Posterior vena cava (tissue), 2 donors: Measurements from ENCODE around the gene SS18. TPM values are rescaled to one million over a fixed set of nuclear protein-coding genes. Genes with fewer than 3 reads are reported as not detected.
A peak's percentile ranks its signal among the peaks of the same experiment; 100 is the strongest.
"Not testable (repeated sequence)": the region's sequence is repeated elsewhere in the genome, so short reads cannot be mapped to it uniquely, and the experiment has no call there.

Experiments
- DNase-seq: peaks from one replicate; pipeline ENCODE4 v3.0.0-alpha.2; 2020; ENCODE audit warnings: low spot score
- intact Hi-C, 2 donors: fragments of 100-400 bp; cut with DNase I; formaldehyde crosslinking; loops; one replicate each; pipeline versions ENCODE4 v1.14.1 to v1.14.2; 2022 to 2023
- long read RNA-seq, 2 donors: library from polyadenylated mRNA; unstranded; transcript quantifications; one replicate each; pipeline ENCODE4 v2.0.0, GENCODE V29; 2020 to 2021
- total RNA-seq, 2 donors: library from RNA; stranded (reverse); fragmentation: NEBNext Ultra II Directional; extraction: Animal tissue kit (Norgen Biotek cat#: 25700); gene quantifications; one replicate each; pipeline ENCODE4 v1.2.1, GENCODE V29; 2021
- donor health status: DM: yes; HTN: yes; CAD: no.
- donor health status: DM: yes; HTN: yes; CAD: no.

Gene SS18, protein sequence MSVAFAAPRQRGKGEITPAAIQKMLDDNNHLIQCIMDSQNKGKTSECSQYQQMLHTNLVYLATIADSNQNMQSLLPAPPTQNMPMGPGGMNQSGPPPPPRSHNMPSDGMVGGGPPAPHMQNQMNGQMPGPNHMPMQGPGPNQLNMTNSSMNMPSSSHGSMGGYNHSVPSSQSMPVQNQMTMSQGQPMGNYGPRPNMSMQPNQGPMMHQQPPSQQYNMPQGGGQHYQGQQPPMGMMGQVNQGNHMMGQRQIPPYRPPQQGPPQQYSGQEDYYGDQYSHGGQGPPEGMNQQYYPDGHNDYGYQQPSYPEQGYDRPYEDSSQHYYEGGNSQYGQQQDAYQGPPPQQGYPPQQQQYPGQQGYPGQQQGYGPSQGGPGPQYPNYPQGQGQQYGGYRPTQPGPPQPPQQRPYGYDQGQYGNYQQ
- 10 to 100 TPM; 61.4 to 64.3 TPM for total RNA-seq
- long read RNA-seq, donor 1, transcript SS18-201 (10 exons, 1,836 nt) = major isoform, 14 of 30 reads
- long read RNA-seq, donor 1, partial matches to known transcripts = 6 of 30 reads
- long read RNA-seq, donor 1, other reads (novel, unspliced or antisense) = 7 of 30 reads
- long read RNA-seq, donor 2, transcript SS18-201 (10 exons, 1,836 nt) = major isoform, 15 of 30 reads
- long read RNA-seq, donor 2, partial matches to known transcripts = 5 of 30 reads
- long read RNA-seq, donor 2, other reads (novel, unspliced or antisense) = 6 of 30 reads

DNA sequence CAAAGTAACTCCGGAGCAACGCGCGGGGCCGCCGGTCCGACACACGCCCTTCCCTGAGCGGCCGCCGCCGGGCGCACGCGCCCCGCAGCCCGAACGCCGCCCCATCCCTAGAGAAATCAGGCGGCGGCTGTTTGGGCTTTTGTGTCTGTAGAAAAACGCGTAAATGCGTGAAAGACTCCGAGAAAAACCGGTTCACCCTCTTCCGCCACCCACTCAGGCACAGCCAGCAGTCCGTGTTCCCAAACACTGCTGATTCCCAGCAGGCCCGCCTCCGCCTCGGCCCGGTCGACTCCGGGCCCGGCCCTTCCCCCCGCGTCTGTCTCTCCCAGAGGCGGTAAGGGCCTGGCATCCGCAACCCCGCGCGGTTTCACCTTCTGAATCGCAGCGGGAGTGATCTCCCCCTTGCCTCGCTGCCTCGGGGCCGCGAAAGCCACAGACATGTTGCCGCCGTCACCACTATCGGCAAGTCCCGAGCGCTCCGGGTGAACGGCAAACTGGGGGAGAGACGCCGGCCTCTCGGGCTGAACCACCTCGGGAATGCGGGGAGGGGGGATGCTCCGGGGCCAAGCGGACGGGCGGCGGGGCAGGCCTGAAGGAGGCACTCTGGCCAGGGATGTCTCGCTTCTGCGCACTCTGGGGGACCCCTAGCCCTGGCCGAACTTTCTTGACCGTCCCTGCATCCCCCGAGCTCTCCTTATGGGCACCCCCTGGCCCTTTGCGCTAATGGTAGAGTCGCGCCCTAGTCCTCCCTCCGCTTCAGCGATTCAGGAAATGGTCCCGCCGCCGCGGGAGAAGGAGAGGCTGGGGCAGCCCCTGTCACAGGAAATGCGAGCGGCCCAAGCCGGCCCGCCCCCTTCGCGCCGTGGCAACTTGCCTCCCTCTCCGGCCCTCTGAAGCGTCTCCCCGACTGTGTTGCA, at the start of gene SS18:
TSS of gene SS18 (minus strand) at position 484 of the 917 bp plus-strand sequence. CDS start at position 440, 44 bp downstream.
- peak; percentile 98 for DNase-seq
- intact Hi-C loops = no loop called here

DNA sequence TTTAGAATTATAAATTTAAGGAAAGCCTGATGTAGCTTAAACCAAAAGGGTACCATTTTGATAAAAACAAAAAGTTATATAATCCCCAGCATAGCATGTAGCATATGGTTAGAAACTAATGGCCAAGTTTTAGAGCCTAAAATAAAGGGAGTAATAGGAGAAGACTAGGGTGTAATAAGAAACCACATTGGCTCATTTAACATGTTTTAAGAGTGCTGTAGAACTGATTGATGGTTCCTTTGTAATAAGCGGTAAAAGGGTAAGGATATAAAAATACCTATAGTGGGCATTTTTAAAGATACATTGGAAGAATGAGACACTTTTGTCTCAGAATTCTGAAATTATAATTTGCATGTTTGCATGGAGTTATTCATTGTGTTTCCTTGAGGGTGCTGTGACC, 45.1 kb upstream of the SS18 start:
- intact Hi-C loops = no loop called here
- DNase-seq = no peak

DNA sequence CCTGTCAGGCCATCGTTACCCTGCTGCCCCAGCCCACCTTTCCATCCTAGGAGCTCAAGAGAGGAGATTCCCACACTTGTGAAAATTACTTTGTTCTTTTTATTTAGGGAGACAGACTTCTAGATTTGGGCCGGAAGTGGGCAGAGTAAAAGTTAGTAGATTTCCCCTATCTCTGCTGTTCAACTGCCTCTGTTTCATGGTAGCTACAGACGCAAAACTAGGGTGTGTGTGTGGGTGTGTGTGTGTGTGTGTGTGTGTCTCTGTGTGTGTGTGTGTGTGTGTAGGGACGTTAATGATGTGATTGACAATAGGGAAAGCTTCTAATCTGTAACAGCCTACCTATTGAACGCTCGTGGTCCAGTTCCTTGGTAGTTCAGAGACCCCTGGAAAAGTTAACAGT, 43.7 kb upstream of the SS18 start:
- intact Hi-C loops = no loop called here
- DNase-seq = no peak

DNA sequence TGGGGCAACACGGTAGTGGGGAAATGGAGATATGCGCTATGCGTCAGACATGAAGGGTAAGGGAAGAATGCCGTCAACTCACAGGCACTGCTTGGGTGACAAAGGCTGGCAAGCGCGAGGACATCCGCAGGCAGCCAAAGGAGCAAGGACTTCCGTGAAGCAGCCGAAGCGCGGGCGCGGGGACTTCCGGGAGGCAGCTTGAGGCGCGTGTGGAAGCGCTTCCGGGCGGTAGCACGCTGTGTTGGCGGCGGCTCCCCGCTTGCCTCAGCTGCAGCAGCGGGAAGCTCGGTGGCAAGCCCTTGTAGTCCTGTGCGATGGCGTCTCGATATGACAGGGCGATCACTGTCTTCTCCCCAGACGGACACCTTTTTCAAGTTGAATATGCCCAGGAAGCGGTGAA, 43.2 kb upstream of the SS18 start, which contains the start of gene PSMA8:
TSS of gene PSMA8 (plus strand) at position 218 of the 400 bp plus-strand sequence. CDS start at position 315, 97 bp downstream.
- intact Hi-C loops = no loop called here
- DNase-seq = no peak

DNA sequence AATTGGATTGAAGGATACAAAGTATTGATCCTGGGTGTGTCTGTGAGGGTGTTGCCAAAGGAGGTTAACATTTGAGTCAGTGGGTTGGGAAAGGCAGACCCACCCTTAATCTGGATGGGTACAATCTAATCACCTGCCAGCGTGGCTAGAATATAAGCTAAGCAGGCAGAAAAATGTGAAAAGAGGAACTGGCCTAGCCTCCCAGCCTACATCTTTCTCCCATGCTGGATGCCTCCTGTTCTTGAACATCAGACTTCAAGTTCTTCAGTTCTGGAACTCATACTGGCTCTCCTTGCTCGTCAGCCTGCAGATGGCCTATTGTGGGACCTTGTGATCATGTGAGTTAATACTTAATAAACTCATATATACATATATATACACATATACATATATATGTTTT, 37.8 kb upstream of the SS18 start:
- intact Hi-C loops, DNase-seq: not testable (repeated sequence)

DNA sequence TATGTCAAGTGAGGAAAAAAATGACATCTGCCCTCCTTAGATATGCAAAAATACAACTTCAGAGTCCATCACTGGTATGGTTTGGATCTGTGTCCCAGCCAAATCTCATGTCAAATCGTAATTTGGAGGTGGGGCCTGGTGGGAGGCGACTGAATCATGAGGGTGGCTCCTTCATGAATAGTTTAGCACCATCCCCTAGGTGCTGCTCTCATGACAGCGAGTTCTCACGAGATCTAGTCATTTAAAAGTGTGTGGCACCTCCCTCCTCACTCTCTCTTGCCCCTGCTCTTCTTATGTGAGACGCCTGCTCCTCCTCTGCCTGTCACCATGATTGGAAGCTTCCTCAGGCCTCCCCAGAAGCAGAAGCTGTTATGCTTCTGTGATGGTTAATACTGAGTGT, 37.4 kb upstream of the SS18 start:
- intact Hi-C loops = no loop called here
- DNase-seq = no peak

DNA sequence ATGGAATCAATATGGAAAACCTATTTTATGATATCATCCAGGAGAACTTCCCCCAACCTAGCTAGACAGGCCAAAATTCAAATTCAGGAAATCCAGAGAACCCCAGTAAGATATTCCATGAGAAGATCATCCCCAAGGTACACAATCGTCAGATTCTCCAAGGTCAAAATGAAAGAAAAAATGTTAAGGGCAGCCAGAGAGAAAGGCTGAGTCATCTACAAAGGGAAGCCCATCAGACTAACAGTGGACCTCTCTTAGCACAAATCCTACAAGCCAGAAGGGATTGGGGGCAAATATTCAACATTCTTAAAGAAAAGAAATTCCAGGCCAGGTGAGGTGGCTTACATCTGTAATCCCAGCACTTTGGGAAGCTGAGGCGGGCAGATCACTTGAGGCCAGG, 31.6 kb upstream of the SS18 start:
- intact Hi-C loops, DNase-seq: not testable (repeated sequence)

DNA sequence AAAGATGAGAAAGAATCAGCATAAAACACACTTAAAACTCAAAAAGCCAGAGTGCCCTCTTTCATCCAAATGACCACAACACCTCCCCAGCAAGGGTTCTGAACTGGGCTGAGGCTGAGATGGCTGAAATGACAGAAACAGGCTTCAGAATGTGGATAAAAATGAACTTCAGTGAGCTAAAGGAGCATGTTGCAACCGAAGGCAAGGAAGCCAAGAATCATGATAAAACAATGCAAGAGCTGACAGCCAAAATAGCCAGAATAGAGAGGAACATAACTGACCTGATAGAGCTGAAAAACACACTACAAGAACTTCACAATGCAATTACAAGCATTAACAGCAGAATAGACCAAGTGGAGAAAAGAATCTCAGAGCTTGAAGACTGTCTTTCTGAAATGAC, 31.1 kb upstream of the SS18 start:
- DNase-seq = no peak
- intact Hi-C loops = no loop called here

DNA sequence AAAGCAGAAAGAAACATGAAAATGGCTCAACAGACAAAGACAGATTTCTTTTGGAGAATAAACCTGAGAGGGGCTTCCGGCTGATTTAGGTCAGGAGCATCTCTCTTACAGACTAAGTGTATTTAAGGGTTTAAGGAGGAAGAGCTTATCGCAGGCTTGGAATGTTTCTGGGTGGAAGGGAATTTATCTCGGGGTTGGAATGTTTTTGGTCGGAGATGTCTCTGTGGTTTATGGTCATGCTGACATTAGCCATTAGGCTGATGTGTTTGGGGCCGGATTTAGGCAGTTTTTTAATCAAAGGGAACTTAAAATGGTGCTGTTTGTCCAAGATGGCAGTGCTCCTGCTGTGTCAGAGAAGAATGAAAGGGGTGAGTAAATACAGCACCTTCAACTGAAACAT, 28.8 kb upstream of the SS18 start:
- DNase-seq = no peak
- intact Hi-C loops = no loop called here

DNA sequence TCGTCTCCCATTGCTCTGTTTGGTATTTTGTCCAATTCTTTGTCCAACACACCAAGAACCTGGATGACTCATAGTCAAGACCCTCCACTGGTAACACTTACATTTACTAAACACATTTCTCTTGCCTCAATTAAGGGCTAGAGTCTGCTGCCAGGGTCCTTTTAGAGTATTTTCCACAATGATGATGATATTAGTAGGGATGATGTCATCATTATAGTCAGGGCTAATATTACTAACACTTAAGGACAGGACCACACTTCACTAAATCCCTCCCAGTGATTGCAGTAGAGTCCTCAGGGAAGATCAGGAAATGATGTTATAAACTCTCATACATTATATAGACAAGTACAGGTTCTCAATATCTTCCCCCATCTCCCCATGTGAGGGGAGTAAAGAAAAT, 13.6 kb upstream of the SS18 start:
- intact Hi-C loops = no loop called here
- no peak for DNase-seq

DNA sequence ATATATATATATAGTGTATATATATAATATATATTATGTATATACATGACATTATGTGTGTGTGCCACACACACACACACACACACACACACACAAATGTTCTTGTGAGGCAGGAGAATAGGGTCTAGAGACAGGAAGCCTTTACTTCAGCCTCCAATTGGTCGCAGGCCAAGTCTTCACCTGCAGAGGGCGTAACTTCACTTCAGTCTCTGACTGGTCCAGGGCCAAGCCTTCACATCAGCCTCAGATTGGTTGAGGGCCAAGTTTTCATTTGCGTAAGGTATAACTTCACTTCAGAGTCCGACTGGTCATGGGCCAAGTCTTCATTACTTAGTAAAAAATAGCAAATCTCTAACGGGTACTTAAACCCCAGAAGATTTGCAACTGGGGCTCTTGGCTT, 13.2 kb upstream of the SS18 start:
- DNase-seq = no peak
- intact Hi-C loops = no loop called here

DNA sequence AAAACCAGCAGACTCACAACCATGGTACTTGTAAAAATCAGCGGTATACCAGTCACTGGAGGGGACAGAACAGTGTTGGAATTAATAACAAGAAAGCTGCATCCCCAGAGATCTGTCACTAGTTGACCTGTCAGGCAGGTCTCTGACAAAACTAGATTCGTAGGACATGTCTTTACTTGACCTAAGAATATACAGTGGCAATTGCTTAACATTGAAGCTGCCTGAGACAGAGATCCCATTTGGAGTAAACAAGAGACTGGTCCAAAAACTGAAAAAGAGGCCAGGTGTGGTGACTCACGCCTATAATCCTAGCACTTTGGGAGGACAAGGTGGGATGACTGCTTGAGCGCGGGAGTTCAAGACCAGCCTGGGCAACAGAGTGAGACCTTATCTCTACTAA, 7.2 kb upstream of the SS18 start:
- no peak for DNase-seq
- intact Hi-C loops = no loop called here

DNA sequence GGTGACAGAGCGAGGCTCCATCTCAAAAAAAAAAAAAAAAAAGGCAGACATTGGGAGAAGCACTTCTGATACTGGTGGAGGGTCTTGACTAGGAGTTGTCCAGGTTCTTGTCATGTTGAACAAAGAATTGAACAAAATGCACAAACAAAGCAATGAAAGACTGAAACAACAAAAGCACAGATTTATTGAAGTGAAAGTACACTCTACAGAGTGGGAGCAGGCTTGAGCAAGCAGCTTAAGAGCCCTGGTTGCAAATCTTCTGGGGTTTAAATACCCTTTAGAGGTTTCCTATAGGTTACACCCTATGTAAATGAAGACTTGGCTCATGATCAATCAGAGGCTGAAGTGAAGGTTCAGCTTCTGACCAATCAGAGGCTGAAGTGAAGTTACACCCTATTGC, 6.4 kb upstream of the SS18 start:
- intact Hi-C loops = no loop called here
- DNase-seq = no peak

DNA sequence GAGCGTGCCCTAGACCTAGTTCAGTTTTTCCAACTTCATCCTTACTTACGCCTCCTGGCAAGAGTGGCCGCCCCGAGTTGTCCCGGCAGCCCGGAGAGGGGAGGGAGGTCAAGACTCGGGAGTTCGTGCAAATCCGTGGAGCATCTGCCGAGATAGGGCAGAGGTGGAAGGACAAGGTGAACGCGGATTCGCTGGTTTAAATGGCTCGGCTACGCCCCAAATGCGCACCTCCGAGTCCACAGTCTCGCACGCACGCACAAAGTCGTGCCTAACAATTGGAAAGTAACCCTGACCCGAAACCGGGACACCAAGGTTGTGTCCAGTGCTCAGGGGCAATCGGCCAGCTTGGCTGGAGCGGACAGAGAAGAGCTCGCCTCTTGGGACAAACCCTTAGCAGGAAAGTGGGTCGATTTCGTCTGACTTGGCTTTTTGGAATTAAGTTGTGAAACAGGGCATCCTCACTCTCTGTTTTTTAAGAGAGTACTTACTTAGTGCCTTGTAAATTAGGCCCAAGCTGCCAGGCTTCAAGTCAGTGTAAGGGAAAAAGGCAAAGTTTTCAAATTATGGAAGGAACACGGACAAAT, 726 bp upstream of the SS18 start:
- peak; percentile 90 for DNase-seq
- intact Hi-C loops = no loop called here

DNA sequence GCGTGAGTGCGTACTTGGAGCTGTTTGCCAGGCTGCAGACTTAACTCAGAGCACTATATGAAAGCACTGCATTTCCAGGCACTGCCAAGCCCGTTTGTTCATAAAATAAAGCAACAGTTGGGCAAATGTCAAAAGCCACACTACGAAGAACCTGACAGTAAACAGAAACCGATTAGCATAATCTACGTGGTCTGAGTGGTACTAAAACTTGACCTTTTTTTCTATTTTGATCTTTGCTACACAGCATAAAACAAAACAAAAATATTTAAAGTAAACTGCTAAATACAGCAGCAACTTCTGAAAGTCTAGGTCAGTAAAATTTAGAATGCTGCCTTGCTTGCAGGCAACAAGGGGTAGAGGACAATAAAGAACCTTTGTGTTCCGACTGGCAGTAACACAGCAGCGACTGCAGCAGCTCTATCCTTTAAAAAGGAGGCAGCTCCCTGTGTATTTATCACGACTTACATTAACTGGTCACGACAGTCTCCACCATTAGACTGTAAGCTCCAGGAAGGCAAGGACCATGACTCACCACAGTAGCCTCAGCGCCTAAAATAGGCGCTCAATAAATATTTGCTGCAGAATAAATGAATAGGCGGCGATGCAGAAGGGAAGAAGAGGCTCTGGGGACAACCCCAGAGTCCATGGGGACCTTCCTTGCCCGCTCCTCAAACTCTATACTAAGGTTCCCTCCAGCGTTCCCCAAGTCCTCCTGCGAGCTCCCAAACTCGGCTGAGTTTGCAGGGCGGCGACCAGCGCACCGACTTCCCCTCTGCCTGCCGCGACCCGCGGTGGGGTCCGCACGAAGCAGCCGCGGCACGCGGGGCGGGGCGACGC, 902 bp downstream of the SS18 start:
- intact Hi-C loops = no loop called here
- DNase-seq = no peak

DNA sequence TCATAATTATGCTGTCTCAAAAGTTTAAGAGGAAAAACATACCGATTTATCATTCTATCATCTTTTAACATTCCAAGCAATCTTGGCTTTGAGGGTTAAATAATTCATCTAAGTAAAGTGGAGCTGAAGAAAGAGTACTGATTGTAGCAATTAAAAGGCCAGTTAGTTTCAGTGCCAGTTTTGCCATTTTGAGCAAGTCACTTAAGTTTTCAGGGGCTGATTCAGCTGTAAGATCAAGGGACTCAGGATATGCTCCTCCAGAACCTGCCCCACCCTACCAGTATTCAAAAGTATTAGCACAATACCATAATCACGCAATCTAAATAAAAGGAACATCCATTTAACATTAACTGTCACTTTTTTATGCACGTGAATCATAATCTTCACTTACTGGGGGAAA, 1.9 kb downstream of the SS18 start:
- DNase-seq = no peak
- intact Hi-C loops = no loop called here

DNA sequence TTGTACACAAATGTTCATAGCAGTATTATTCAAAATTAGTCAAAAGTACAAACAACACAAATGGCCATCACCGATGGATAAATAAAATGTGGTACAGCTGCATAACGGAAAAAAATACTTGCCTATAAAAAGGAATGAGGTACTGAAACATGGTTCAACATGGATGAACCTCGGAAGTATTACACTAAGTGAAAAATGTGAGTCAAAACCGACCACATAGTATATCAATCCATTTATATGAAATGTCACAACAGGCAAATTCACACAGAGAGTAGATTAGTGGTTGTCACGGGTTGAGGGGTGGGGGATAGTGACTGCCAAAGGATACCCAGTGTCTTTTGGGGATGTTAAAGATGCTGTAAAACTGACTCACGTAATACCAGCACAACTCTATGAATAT, 3.5 kb downstream of the SS18 start:
- intact Hi-C loops = no loop called here
- no peak for DNase-seq

DNA sequence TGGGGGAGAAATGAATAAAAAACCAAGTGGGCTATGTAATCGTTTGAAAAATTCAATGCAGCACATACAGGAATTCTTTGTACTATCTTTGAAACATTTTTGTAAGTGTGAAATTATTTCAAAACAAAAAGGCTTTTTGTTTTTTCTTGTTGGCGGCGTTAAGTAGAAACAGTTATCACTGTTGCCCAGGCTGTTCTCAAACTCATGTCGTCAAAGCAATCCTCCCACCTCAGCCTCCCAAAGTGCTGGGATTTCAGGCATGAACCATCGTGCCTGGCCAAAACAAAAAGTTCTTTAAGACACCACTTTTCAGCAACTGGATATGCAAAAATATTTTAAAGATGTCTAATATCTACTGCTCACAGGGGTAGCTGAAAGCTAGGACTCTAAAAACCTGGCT, 5.4 kb downstream of the SS18 start:
- DNase-seq = no peak
- intact Hi-C loops = no loop called here

DNA sequence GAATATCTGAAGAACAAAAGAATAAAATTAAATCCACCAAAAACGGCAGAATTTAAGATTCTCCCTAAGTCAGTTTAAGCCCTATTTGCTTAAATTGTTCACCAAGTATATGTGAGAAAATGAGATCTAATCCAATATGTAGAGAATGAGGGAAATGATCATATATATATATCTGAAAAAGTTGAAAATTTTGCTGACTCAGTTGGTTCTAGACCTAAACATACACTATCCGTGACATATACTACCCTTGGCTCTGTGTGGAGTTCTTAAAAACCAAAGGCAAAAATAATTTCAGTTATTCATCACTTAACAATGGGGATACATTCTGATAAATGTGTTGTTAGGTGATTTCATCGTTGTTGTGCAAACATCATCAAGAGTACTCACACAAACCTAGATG, 7.3 kb downstream of the SS18 start:
- no peak for DNase-seq
- intact Hi-C loops = no loop called here
